ENCODE measurements around the gene ZC3H14. TPM values are rescaled to one million over a fixed set of nuclear protein-coding genes. Genes with fewer than 3 reads are reported as not detected.

ZC3H14 gene
- total RNA-seq, result 62.2 TPM

DNA sequence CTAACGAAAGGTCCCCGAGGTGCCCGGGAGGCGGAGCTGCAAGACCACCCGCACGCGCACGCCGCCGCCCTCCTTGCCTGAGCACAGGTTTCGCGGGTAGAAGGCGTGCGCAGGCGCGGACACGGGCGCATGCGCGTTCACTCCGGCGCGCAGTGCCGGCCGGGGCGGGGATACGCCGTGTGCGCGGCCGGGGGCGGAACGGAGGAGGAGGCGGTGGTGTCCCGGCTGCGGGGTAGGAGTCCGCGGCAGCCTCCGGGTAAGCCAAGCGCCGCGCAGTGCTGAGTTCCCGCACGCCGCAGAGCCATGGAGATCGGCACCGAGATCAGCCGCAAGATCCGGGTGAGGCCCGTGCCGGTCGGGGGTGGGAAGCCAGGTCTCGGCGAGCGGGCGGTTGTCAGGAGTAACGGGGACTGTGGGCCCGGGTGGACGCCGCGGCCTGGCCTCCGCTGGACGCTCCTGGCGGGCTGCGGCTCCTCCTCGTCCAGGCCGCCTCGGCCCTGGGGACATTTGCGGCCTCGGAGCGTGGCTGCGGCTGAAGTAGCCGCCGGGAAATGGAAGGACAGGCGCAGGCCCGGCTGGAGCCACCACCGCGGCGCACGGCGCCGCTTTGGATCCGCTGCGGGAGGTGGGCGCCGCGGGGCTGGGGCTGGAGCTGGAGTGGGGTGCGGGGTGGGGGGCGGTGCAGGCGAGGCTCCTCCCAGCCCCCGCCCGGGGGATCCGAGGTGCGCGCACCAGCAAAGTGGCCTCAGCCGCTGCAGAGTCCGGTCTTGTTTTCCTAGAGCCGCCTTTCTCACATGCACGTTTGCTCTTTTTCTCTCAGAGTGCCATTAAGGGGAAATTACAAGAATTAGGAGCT lies at the start of gene ZC3H14:
Gene ZC3H14 (plus strand): TSS at position 207 of the 856 bp plus-strand sequence. CDS start 97 bp downstream, at position 304.
- Histone ChIP-seq H3K27me3 (no peaks in the 10 kb centered on the region), H3K36me3 (peaks cover 3 to 7% of the 10 kb centered on the region in 2 donors), H3K27ac (peak within 1 kb of the TSS; percentile 80 to 90), H3K9me3 (no peaks in the 10 kb centered on the region), H3K4me1 (peaks cover 4 to 6% of the 10 kb centered on the region in 2 donors), H3K4me3 (peak within 1 kb of the TSS; percentile 93 to 94)
- intact Hi-C loops (cut with DNase I), result loop anchor here (1.0 kb wide), 1 partner anchor 71 kb away; no protein-coding TSS in a partner anchor
- TF ChIP-seq, protein P1, sequence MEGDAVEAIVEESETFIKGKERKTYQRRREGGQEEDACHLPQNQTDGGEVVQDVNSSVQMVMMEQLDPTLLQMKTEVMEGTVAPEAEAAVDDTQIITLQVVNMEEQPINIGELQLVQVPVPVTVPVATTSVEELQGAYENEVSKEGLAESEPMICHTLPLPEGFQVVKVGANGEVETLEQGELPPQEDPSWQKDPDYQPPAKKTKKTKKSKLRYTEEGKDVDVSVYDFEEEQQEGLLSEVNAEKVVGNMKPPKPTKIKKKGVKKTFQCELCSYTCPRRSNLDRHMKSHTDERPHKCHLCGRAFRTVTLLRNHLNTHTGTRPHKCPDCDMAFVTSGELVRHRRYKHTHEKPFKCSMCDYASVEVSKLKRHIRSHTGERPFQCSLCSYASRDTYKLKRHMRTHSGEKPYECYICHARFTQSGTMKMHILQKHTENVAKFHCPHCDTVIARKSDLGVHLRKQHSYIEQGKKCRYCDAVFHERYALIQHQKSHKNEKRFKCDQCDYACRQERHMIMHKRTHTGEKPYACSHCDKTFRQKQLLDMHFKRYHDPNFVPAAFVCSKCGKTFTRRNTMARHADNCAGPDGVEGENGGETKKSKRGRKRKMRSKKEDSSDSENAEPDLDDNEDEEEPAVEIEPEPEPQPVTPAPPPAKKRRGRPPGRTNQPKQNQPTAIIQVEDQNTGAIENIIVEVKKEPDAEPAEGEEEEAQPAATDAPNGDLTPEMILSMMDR (IDR thresholded peaks at IDR 0.05), result no peak
- DNase-seq (ENCODE audit: low spot score in 2 of 2), result peak; percentile 15 to 89

- no peaks in the 10 kb centered on the region for H3K27me3 ChIP-seq
- no peak overlapping the region for H3K4me3 ChIP-seq
- H3K36me3 ChIP-seq, result peaks cover 5 to 12% of the 10 kb centered on the region in 2 donors
- intact Hi-C loops (cut with DNase I), result no loop called here
- H3K4me1 ChIP-seq, result no peaks in the 10 kb centered on the region
- no peak for DNase-seq (ENCODE audit: low spot score in 2 of 2)
- TF ChIP-seq, protein P1 (IDR thresholded peaks at IDR 0.05), result no peak
- H3K9me3 ChIP-seq, result no peaks in the 10 kb centered on the region
- no peak overlapping the region for H3K27ac ChIP-seq
Measured at GRCh38 chr14:88515499-88516221, 47.2 kb upstream of the ZC3H14 start.

DNA sequence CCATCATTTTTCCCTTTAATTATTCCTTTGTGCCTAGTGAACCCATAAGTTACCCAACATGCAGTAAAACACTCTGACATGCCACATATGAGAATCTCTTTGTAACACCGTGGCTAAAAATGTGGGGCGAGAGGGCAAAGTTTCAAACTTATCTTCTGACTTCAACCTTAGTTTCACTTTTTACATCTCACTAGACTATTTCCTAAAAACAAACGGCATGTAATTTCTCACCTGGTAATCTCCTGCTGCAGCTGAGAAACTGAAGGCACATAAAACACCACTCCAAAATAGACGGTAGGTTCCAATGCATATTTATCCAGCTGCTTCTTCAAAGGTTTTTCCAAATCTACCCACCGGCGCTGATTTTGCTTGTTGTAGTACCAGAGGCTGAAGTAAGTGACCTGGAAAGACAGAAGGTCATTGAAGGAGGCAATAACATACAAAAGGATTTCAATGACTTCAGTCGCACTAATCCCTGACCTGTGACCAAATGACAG lies 45.9 kb upstream of the ZC3H14 start:
- intact Hi-C loops (cut with DNase I), result no loop called here
- DNase-seq (ENCODE audit: low spot score in 2 of 2), result no peak
- Histone ChIP-seq H3K4me3 (no peak overlapping the region), H3K9me3 (no peaks in the 10 kb centered on the region), H3K27ac (no peak overlapping the region), H3K36me3 (peaks cover 5 to 12% of the 10 kb centered on the region in 2 donors), H3K4me1 (peaks cover 0 to 9% of the 10 kb centered on the region in 2 donors), H3K27me3 (no peaks in the 10 kb centered on the region)
- TF ChIP-seq, protein P1 (IDR thresholded peaks at IDR 0.05), result no peak

DNA sequence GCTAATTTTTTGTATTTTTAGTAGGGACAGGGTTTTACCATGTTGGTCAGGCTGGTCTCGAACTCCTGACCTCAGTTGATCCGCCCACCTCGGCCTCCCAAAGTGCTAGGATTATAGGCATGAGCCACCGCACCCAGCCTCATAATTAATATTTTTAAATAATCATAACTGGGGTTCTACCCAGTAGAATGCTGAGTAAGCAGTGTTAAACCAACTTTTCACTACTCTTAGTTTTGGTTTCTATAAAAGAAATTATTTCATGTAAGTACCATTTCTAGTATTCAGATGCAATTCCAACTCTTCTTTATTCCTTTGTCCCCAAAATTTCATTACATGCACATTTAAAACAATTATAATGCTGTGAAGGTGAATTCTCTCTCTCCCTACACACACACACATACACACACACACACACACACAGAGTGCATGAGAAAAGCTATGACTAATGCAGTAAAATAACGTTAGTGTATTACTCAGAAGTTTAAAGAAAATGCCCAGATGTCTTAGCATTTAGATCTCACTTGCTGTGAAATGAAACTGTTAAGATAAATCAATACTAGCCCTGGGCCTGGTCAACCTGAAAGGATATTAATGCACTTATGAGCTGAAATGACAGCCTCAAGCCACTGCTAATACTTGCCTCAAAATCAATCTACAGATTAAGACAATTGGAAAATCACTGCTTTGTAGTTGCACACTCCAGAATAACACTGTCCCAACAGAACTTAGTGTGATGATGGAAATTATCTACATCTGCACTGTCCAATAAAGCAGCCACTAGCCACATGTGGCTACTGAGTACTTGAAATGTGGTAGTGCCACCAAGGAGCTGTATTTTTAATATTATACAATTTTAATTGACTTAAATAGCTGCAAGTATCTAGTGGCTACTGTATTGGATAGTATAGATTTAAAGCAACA lies 44.0 kb upstream of the ZC3H14 start:
- Histone ChIP-seq H3K4me1 (peaks cover 0 to 12% of the 10 kb centered on the region in 2 donors), H3K36me3 (peaks cover 5 to 12% of the 10 kb centered on the region in 2 donors), H3K4me3 (no peak overlapping the region), H3K9me3 (peaks cover 0 to 4% of the 10 kb centered on the region in 2 donors), H3K27ac (no peak overlapping the region), H3K27me3 (no peaks in the 10 kb centered on the region)
- TF ChIP-seq, protein P1 (IDR thresholded peaks at IDR 0.05), result no peak
- no peak for DNase-seq (ENCODE audit: low spot score in 2 of 2)
- intact Hi-C loops (cut with DNase I), result no loop called here

- intact Hi-C loops (cut with DNase I), result no loop called here
- Histone ChIP-seq H3K9me3 (peaks cover 4 to 9% of the 10 kb centered on the region in 2 donors), H3K4me1 (peaks cover 0 to 12% of the 10 kb centered on the region in 2 donors), H3K4me3 (no peak overlapping the region), H3K36me3 (peaks cover 5 to 7% of the 10 kb centered on the region in 2 donors), H3K27me3 (no peaks in the 10 kb centered on the region), H3K27ac (no peak overlapping the region)
- TF ChIP-seq, protein P1 (IDR thresholded peaks at IDR 0.05), result no peak
- no peak for DNase-seq (ENCODE audit: low spot score in 2 of 2)
Measured at GRCh38 chr14:88519907-88520306, 42.9 kb upstream of the ZC3H14 start.
